Measurements from ENCODE around the gene OR2A7.
"Not testable (repeated sequence)": the region's sequence is repeated elsewhere in the genome, so short reads cannot be mapped to it uniquely, and the experiment has no call there.

Gene OR2A7, protein sequence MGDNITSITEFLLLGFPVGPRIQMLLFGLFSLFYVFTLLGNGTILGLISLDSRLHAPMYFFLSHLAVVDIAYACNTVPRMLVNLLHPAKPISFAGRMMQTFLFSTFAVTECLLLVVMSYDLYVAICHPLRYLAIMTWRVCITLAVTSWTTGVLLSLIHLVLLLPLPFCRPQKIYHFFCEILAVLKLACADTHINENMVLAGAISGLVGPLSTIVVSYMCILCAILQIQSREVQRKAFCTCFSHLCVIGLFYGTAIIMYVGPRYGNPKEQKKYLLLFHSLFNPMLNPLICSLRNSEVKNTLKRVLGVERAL

DNA sequence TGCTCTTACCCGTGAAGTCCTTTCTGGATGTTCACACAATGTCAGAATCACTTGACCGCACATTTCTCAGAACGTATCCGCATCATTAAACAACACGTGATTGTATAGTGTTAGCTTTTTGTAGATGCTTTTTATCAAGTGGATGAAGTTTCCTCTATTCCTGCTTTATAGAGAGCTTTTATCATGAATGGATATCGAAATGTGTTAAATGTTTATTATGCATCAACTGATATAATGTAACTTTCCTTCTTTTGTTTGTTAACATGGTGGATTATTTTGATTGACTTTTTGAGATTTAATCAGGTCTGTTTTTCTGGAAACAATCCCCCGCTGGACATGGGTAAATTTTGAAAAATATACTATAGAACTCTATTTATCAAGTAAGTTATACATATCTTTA lies at the start of gene OR2A7:
TSS of gene OR2A7 (minus strand) at position 101 of the 400 bp plus-strand sequence. CDS start 5,164 bp downstream, outside the sequence.
- not testable (repeated sequence) for DNase-seq

DNA sequence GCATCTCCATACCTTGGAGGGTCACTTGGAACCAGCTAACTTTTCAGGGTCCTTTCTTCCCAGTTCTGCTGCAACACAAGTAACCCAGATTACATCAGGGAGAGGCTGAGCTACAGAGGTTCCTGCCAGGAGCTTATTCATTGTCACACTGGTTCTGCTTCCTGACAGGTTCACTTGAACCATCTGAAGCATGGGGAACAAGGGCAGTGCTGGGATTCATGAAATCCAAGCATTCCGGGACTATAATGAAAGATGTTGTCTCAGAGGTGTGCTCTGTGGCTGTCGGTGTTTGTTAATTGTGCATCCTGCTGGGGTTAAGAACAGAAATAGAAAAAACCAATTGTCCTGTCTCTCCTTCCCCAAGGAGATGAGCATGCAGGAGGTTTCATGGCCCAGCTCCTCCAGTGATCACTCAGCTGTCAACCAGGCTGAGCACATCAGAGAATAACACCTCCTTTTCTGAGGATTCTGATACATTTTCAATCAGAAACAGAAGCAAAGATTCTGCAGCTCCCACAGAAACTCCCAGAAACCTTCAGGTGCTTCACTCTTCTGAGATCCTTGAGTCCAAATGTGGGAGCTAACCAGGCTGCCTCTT lies 47.4 kb upstream of the OR2A7 start, which contains the start of gene OR2A1:
TSS of gene OR2A1 (plus strand) at position 548 of the 598 bp plus-strand sequence. CDS start 5,706 bp downstream, outside the sequence.
- not testable (repeated sequence) for DNase-seq

- not testable (repeated sequence) for DNase-seq
Measured at GRCh38 chr7:144311218-144311617, 46.6 kb upstream of the OR2A7 start.

- not testable (repeated sequence) for DNase-seq
Measured at GRCh38 chr7:144309702-144310101, 45.1 kb upstream of the OR2A7 start.

DNA sequence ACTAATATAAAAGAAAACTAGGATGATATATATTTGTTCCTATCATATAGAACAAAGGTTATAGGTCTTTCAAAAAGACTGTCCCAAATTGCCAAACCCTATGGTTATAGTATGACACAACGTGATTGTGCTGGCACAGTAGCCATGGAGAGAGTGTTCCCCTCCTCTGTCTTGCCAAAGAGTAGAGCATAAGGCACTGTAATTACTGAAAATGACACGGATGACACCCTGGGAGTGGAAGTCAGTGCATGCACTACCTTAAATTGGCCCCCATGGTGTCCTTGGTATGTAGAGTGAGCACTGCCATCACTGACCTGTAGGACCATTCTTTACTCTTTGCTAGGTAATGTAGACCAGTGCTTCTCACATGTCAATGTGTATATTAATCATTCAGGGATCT lies 40.6 kb upstream of the OR2A7 start:
- not testable (repeated sequence) for DNase-seq

DNA sequence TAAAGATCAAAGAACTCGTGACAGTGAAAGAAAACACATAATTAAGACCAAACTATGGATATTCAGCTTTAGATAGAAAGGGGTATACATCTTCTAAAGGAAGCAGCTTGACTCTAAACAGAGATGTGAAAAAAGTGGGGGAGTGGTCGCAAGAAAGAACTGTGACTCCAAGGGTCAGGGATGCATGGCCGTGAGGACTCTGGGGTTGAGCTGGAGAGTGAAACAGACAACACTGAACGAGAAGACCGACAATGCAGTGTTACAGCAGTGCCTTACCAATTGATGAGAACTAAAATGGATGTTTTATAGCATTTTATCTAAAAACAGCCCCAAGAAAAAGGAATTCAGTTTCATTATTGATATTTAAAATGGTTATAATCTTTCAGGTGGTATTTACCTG lies 39.0 kb upstream of the OR2A7 start:
- not testable (repeated sequence) for DNase-seq

GRCh38 chr7:144302578-144303303 lies 38.1 kb upstream of the OR2A7 start:
- DNase-seq: not testable (repeated sequence)

- DNase-seq: not testable (repeated sequence)
Measured at GRCh38 chr7:144293794-144294499, 29.4 kb upstream of the OR2A7 start.

GRCh38 chr7:144292384-144293161 lies 28.0 kb upstream of the OR2A7 start:
- DNase-seq: not testable (repeated sequence)

DNA sequence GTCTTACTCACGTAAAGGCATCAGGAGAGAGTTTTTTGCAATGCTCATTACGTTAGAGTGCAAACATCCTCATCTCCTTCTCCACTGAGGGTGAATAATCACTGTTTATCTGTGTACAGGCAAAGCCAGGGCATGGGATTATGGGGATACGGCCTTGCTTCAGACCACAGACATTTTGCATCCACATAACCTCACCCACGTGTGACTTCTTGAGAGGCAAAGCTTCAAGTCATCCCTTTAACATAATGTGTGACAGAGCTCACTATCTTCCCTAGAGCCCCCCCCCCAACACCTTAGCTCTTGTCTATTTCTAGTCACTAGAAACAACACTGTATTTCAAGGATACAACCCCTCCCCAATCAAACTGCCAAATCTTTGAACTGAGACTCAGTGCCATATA lies 27.0 kb upstream of the OR2A7 start:
- not testable (repeated sequence) for DNase-seq

- DNase-seq: not testable (repeated sequence)
Measured at GRCh38 chr7:144287171-144287784, 22.7 kb upstream of the OR2A7 start.

DNA sequence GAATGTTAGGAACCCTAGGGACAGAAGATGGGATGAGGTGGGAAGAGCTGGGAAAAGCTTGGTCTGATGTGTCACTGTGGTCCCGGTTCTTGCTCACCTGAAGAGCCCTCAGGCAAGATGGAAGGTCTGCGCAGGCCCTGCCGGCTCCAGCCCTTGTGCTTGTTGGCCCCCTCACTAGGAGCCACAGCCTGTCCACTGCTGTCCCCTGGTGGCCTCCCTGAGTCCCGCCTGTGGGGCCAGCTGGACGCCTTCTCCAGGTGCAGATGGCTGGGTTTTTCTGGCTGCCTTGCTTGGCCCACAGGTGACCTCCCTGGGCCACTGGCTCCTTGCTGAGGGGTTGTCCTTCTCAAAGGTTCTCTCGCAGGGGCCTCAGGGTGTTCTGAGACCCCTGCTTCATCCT lies 19.1 kb upstream of the OR2A7 start:
- DNase-seq: not testable (repeated sequence)

DNA sequence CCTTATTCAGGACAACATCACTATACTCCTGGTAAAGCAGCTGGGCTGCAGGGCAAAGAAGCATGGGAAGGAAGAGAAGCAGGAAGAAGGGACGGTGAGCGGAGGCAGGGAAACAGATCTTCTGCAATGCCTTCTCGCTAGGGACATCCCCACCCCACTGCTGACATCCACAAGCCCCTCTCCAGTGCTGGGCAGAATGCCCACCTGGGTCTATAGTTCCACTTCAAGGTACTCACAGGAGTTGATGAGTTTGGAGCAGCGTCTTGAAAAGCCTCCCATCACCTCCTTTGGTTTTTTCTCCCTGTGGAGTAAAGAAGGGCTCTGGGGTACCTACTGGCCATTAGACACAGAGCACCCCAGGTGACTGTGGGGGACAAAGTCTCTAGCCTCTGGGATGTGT lies 17.9 kb upstream of the OR2A7 start:
- not testable (repeated sequence) for DNase-seq

DNA sequence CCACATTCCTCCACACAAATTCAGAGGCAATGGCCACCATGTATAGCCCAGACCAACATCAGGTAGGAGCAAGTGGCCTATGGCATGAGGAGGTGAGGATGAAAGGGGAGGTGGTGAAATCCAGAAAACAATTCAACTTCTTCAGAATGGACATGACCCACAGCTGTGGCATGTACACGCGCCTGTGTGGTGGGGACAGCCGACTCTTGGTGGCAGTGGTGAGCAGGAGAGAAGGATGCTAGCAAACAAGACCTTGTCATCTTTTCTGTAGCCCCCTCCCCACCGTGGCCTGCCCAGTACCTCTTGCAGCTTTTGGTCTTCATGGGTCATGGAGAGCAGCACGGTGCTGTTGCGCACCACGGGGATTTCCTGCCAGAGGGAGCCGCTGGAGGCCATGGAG lies 17.4 kb upstream of the OR2A7 start:
- DNase-seq: not testable (repeated sequence)

DNA sequence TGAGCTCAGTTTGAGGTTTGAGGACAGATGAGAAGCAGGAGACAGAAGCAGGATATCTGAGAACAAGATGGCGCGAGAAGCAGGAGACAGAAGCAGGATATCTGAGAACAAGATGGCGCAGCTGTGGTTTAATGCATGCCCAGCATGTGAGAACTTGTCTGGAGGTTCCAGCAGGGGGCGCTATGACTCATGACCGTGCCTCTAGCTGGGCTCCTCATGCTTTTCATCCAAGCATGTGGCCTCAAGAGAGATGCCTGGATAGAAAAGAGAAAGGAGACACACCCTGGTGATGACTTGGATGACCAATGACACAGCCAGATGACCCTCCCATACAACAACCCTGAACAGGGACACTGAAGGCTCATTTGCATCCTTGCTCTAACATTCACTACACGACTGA lies 15.4 kb upstream of the OR2A7 start:
- not testable (repeated sequence) for DNase-seq

DNA sequence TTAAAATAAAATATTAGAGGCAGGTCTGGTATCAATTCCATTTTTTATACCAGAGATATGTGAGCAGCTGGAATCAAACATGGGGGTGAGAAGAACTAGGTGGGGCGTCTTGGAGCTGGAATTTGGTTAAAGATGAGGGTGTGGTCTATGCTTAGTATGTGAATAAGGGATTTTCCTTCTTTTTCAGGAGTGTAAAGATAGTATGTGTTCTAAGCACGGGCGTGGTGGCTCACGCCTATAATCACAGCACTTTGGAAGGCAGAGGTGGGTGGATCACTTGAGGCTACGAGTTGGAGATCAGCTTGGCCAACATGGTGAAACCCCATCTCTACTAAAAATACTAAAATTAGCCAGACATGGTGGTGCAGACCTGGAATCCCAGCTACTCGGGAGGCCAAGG lies 10.7 kb upstream of the OR2A7 start:
- DNase-seq: not testable (repeated sequence)

GRCh38 chr7:144269188-144269587 lies 4.6 kb upstream of the OR2A7 start, which contains the start of gene CTAGE8:
Gene CTAGE8, minus strand, starts transcription at chr7:144269288. Its CDS starts 38 bp downstream, at chr7:144269250.
- DNase-seq: not testable (repeated sequence)

GRCh38 chr7:144262128-144262527 lies 2.5 kb downstream of the OR2A7 start:
- DNase-seq: not testable (repeated sequence)

DNA sequence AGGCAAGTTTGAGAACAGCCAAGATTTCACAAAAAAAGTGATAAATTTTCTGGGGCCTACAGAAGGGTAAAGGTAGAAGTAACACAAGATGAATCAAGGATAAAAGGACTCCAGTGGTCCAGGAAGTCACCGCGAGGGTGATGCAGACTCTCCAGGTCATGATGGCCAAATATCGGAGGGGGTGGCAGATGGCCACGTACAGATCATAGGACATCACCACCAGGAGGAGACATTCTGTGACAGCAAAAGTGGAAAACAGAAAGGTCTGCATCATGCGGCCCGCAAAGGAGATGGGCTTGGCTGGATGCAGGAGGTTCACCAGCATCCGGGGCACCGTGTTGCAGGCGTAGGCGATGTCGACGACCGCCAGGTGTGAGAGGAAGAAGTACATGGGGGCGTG lies 5.5 kb downstream of the OR2A7 start:
- DNase-seq: not testable (repeated sequence)

GRCh38 chr7:144256112-144256511 lies 8.5 kb downstream of the OR2A7 start:
- no peak for DNase-seq

DNA sequence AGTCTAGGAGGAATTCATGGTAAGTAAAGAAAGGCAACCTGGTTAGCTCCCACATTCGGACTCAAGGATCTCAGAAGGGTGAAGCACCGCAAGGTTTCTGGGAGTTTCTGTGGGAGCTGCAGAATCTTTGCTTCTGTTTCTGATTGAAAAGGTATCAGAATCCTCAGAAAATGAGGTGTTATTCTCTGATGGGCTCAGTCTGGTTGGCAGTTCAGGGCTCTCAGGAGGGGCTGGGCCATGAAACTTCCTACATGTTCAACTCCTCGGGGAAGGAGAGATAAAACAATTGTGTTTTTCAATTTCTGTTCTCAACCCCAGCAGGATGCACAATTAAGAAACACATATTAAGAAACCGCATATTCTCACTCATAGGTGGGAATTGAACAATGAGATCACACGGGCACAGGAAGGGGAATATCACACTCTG lies 9.1 kb downstream of the OR2A7 start:
- no peak for DNase-seq

Measured in CD4-positive, alpha-beta T cell treated with Interleukin-4 for 4 hours (primary cell).